Liver (tissue), 9 donors: Measurements from ENCODE around the gene CLIP2. TPM values are rescaled to one million over a fixed set of nuclear protein-coding genes. Genes with fewer than 3 reads are reported as not detected.

ENCODE experiments used
- DNase-seq: peaks from one replicate; pipeline ENCODE4 v3.0.0-alpha.2; 2017; ENCODE audit warnings: low spot score
- H3K27ac ChIP-seq, 2 donors: one replicate each; pipeline ENCODE4 v1.7.0; 2013; ENCODE audit warnings: inconsistent platforms in 2 of 2, low read length in 2 of 2, control low read depth in 1 of 2, low read depth in 1 of 2, mild to moderate bottlenecking in 1 of 2
- H3K27me3 ChIP-seq, 4 donors: one replicate each; pipeline versions ENCODE4 v1.6.1 to v1.7.0; 2013; ENCODE audit warnings: low read length in 3 of 4, inconsistent platforms in 1 of 4, mild to moderate bottlenecking in 1 of 4, moderate library complexity in 1 of 4; ENCODE audit not compliant: control insufficient read depth in 4 of 4, insufficient read depth in 4 of 4
- H3K36me3 ChIP-seq, 4 donors: one replicate each; pipeline versions ENCODE4 v1.6.1 to v1.7.0; 2013; ENCODE audit warnings: low read length in 3 of 4, mild to moderate bottlenecking in 3 of 4, low read depth in 1 of 4, moderate library complexity in 1 of 4; ENCODE audit not compliant: control insufficient read depth in 4 of 4, insufficient read depth in 3 of 4
- H3K4me1 ChIP-seq, 4 donors: one replicate each; pipeline versions ENCODE4 v1.6.1 to v1.7.0; 2013; ENCODE audit warnings: low read length in 3 of 4, mild to moderate bottlenecking in 3 of 4, moderate library complexity in 1 of 4; ENCODE audit not compliant: control insufficient read depth in 4 of 4, insufficient read depth in 4 of 4
- H3K4me3 ChIP-seq, 3 donors: one replicate each; pipeline versions ENCODE4 v1.6.1 to v1.7.0; 2013; ENCODE audit warnings: low read length in 3 of 3, control low read depth in 1 of 3, low read depth in 1 of 3, mild to moderate bottlenecking in 1 of 3
- H3K9ac ChIP-seq, 2 donors: one replicate each; pipeline ENCODE4 v1.7.0; 2013; ENCODE audit warnings: low read length in 2 of 2, mild to moderate bottlenecking in 2 of 2, moderate library complexity in 2 of 2, control low read depth in 1 of 2, low read depth in 1 of 2
- H3K9me3 ChIP-seq, 4 donors: one replicate each; pipeline versions ENCODE4 v1.6.1 to v1.7.0; 2013; ENCODE audit warnings: low read length in 3 of 4; ENCODE audit not compliant: control insufficient read depth in 4 of 4
- EGR1 ChIP-seq, 2 donors: IDR thresholded peaks; 2 replicates each; pipeline ENCODE4 v1.6.1; 2016 to 2018; ENCODE audit warnings: antibody characterized with exemption in 2 of 2, low read depth in 2 of 2
- FOXA1 ChIP-seq: IDR thresholded peaks from 2 replicates; pipeline ENCODE4 v1.6.1; 2016; ENCODE audit warnings: antibody characterized with exemption
- GABPA ChIP-seq, 2 donors: IDR thresholded peaks in 1 of 2; conservative IDR thresholded peaks in 1 of 2; 2 replicates each; pipeline ENCODE4 v1.6.1; 2016; ENCODE audit warnings: antibody characterized with exemption in 2 of 2, mild to moderate bottlenecking in 1 of 2, moderate library complexity in 1 of 2
- JUND ChIP-seq, 2 donors: IDR thresholded peaks; 2 replicates each; pipeline ENCODE4 v1.6.1; 2016; ENCODE audit warnings: antibody characterized with exemption in 2 of 2
- NR2F2 ChIP-seq: IDR thresholded peaks from 2 replicates; pipeline ENCODE4 v1.6.1; 2016; ENCODE audit warnings: antibody characterized with exemption
- RAD21 ChIP-seq, 2 donors: IDR thresholded peaks; 2 replicates each; pipeline ENCODE4 v1.6.1; 2016; ENCODE audit warnings: antibody characterized with exemption in 2 of 2, mild to moderate bottlenecking in 2 of 2
- SP1 ChIP-seq: IDR thresholded peaks from 2 replicates; pipeline ENCODE4 v1.6.1; 2018; ENCODE audit warnings: antibody characterized with exemption, mild to moderate bottlenecking
- TAF1 ChIP-seq: conservative IDR thresholded peaks from 2 replicates; pipeline ENCODE4 v1.6.1; 2016; ENCODE audit warnings: antibody characterized with exemption, mild to moderate bottlenecking
- ZBTB33 ChIP-seq: IDR thresholded peaks from 2 replicates; pipeline ENCODE4 v1.6.1; 2016; ENCODE audit warnings: antibody characterized with exemption
- WGBS: extraction: QIAGEN DNeasy Blood & Tissue Kit; methylation state at CpG from one replicate; pipeline ENCODE4 v1.1.7; 2013; 5-methylcytosine and 5-hydroxymethylcytosine counted together
- polyA plus RNA-seq, 2 donors: library from polyadenylated mRNA; stranded (reverse) in 1 of 2; unstranded in 1 of 2; fragments of 200-250 nt in 1 of 2; fragments of >200 nt in 1 of 2; fragmentation: Nextera tagmentation in 1 of 2; extraction: Ambion mirVana in 1 of 2; gene quantifications; one replicate each; pipeline versions ENCODE4 v1.2.1 to v1.2.3, GENCODE V29; 2013 to 2015
- total RNA-seq, 2 donors: library from RNA; depleted of rRNA; stranded (reverse); fragments of >200 nt; gene quantifications; one replicate each; pipeline ENCODE4 v1.2.3, GENCODE V29; 2014
- TF ChIP-seq, protein P1 (sequence below): IDR thresholded peaks from 2 replicates; pipeline ENCODE4 v1.6.1; 2016; ENCODE audit warnings: antibody characterized with exemption
- TF ChIP-seq, protein P2 (sequence below): fragments of 150-350 bp; IDR thresholded peaks from 2 replicates; pipeline ENCODE4 v1.5.1; 2017; ENCODE audit warnings: improper control_type of control experiment, low read depth, low read length; ENCODE audit not compliant: missing input control
- TF ChIP-seq, protein P3 (sequence below): IDR thresholded peaks from 2 replicates; pipeline ENCODE4 v1.6.1; 2016; ENCODE audit warnings: antibody characterized with exemption, mild to moderate bottlenecking
- TF ChIP-seq, protein P4 (sequence below): IDR thresholded peaks from 2 replicates; pipeline ENCODE4 v1.6.1; 2016; ENCODE audit warnings: antibody characterized with exemption
- donor health status: healthy.
- donor health status: healthy.
- donor health status: healthy.
- donor health status: healthy.
- donor health status: healthy.

Gene CLIP2
- total and polyA plus RNA-seq, 4 donors, result 1.4 to 6.3 (median 2.5) TPM

- TF ChIP-seq, protein P1, sequence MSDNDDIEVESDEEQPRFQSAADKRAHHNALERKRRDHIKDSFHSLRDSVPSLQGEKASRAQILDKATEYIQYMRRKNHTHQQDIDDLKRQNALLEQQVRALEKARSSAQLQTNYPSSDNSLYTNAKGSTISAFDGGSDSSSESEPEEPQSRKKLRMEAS, result no peak
- no peak for TF ChIP-seq SP1
- TF ChIP-seq, protein P2, sequence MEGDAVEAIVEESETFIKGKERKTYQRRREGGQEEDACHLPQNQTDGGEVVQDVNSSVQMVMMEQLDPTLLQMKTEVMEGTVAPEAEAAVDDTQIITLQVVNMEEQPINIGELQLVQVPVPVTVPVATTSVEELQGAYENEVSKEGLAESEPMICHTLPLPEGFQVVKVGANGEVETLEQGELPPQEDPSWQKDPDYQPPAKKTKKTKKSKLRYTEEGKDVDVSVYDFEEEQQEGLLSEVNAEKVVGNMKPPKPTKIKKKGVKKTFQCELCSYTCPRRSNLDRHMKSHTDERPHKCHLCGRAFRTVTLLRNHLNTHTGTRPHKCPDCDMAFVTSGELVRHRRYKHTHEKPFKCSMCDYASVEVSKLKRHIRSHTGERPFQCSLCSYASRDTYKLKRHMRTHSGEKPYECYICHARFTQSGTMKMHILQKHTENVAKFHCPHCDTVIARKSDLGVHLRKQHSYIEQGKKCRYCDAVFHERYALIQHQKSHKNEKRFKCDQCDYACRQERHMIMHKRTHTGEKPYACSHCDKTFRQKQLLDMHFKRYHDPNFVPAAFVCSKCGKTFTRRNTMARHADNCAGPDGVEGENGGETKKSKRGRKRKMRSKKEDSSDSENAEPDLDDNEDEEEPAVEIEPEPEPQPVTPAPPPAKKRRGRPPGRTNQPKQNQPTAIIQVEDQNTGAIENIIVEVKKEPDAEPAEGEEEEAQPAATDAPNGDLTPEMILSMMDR, result no peak
- TF ChIP-seq GABPA (IDR thresholded peaks at IDR 0.05 in 1 of 2, conservative IDR thresholded peaks at IDR 0.05 in 1 of 2), result no peak
Measured at GRCh38 chr7:74329225-74329624, 40.0 kb downstream of the CLIP2 start (continued).

DNA sequence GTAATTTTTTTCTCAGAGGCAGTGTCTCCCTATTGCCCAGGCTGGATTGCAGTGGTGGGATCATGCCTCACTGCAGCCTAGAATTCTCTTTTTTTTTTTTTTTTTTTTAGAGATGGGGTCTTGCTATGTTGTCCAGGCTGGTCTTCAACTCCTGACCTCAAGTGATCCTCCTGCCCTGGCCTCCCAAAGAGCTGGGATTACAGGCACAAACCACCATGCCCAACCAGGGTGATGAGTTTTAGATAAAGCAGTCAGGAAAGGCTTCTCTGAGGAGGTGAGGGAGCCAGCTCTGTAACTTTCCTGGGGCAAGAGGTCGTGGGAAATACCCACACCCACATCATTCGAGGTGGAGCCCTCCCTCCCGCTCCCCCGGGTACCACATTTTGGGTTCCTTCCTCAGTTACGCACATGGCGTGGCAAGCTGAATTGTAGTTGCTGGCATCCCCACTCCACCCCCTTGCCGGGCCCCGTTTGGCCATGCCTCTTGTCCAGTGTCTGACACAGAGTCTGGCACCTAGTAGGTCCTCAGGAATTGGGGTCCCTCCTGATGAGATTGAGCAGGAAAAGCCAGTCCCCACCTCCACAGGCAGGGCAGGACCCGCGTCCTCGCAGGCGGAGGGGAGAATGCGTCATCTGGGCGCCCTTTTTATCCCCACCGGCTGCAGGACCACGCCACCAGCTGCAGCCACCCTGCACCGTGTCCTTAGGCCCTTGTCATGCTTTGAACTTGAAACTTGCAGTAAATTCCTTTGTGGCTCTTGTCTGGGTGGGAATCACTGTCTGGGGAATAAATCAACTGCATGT lies 43.4 kb downstream of the CLIP2 start:
- TF ChIP-seq RAD21 (IDR thresholded peaks at IDR 0.05), result no peak
- TF ChIP-seq, protein P1, result no peak
- no peaks in the 10 kb centered on the region for H3K27me3 ChIP-seq
- H3K9ac ChIP-seq, result no peak overlapping the region
- H3K27ac ChIP-seq, result no peak overlapping the region
- 94% methylated on average over 17 of the region's 17 CpGs for WGBS
- H3K4me1 ChIP-seq, result no peaks in the 10 kb centered on the region
- no peaks in the 10 kb centered on the region for H3K9me3 ChIP-seq
- no peak overlapping the region for H3K4me3 ChIP-seq
- no peak for DNase-seq
- H3K36me3 ChIP-seq, result no peaks in the 10 kb centered on the region

DNA sequence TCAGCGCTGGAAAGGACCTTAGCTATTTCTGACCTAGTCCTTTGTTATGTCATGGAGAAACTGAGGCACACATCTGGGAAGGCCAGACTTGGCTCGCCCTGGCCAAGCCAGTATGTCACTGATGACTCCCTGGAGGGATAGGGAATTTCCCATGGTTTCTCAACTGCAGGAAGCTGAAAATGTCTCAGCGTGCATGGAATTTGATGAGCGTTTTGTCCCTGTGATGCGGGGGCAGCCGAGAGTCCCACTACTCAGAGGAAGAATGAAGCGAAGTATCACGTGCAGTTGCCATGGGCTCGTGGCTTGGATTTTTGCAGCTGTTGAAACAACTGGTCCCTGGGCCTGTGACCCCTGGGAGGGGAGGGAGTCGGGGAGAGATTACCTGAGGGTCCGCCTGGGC lies 44.8 kb downstream of the CLIP2 start:
- Histone ChIP-seq H3K27me3 (no peaks in the 10 kb centered on the region), H3K36me3 (peaks cover 0 to 2% (median 0%) of the 10 kb centered on the region in 4 donors), H3K4me3 (no peak overlapping the region), H3K9ac (no peak overlapping the region), H3K27ac (no peak overlapping the region), H3K4me1 (no peaks in the 10 kb centered on the region), H3K9me3 (no peaks in the 10 kb centered on the region)
- no peak for DNase-seq
- 86% methylated on average over 11 of the region's 11 CpGs for WGBS
- TF ChIP-seq RAD21 (IDR thresholded peaks at IDR 0.05) (no peak), JUND (IDR thresholded peaks at IDR 0.05) (no peak), ZBTB33 (no peak), NR2F2 (no peak), EGR1 (IDR thresholded peaks at IDR 0.05; ENCODE audit: low read depth in 2 of 2) (no peak), TAF1 (no peak), FOXA1 (no peak)
- TF ChIP-seq, protein P3, sequence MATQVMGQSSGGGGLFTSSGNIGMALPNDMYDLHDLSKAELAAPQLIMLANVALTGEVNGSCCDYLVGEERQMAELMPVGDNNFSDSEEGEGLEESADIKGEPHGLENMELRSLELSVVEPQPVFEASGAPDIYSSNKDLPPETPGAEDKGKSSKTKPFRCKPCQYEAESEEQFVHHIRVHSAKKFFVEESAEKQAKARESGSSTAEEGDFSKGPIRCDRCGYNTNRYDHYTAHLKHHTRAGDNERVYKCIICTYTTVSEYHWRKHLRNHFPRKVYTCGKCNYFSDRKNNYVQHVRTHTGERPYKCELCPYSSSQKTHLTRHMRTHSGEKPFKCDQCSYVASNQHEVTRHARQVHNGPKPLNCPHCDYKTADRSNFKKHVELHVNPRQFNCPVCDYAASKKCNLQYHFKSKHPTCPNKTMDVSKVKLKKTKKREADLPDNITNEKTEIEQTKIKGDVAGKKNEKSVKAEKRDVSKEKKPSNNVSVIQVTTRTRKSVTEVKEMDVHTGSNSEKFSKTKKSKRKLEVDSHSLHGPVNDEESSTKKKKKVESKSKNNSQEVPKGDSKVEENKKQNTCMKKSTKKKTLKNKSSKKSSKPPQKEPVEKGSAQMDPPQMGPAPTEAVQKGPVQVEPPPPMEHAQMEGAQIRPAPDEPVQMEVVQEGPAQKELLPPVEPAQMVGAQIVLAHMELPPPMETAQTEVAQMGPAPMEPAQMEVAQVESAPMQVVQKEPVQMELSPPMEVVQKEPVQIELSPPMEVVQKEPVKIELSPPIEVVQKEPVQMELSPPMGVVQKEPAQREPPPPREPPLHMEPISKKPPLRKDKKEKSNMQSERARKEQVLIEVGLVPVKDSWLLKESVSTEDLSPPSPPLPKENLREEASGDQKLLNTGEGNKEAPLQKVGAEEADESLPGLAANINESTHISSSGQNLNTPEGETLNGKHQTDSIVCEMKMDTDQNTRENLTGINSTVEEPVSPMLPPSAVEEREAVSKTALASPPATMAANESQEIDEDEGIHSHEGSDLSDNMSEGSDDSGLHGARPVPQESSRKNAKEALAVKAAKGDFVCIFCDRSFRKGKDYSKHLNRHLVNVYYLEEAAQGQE, result no peak
- TF ChIP-seq, protein P4, sequence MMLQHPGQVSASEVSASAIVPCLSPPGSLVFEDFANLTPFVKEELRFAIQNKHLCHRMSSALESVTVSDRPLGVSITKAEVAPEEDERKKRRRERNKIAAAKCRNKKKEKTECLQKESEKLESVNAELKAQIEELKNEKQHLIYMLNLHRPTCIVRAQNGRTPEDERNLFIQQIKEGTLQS, result no peak
- TF ChIP-seq, protein P1, result no peak
